GM12874 (cell line): ENCODE results near the gene ABCA10.

Source experiments
- CTCF ChIP-seq: IDR thresholded peaks from 2 replicates; pipeline ENCODE4 v1.5.1; 2011; ENCODE audit warnings: low read depth, mild to moderate bottlenecking, control low read depth, low read length, moderate library complexity; ENCODE audit not compliant: insufficient read depth

ABCA10 gene

GRCh38 chr17:69265873-69266272 lies 37.2 kb upstream of the ABCA10 start:
- no peak for TF ChIP-seq CTCF

DNA sequence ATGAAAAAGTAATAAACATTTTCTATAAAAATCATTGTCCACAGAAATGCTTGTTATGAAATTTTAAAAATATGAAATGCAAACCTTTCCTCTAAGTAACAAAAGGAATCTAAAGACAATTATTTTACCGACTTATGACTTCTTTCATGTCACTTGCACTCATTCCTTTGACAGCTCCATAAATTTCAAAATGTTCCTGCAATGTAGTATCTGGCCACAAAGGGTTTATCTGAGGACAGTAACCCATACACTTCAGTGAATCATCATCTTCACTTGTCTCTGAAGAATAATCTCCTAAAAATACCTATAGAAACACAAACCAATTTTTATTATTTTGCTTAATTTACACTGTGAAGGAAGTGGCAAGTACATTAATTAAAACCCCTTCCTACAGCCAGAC lies 25.6 kb upstream of the ABCA10 start:
- TF ChIP-seq CTCF: no peak

- no peak for TF ChIP-seq CTCF
These were observed 22.0 kb upstream of the ABCA10 start for GRCh38 chr17:69250641-69251040.

- TF ChIP-seq CTCF: 0 out of 2 replicates have a peak, but pooled peaks have one; percentile 13
These were observed 18.2 kb upstream of the ABCA10 start for GRCh38 chr17:69246726-69247375.

DNA sequence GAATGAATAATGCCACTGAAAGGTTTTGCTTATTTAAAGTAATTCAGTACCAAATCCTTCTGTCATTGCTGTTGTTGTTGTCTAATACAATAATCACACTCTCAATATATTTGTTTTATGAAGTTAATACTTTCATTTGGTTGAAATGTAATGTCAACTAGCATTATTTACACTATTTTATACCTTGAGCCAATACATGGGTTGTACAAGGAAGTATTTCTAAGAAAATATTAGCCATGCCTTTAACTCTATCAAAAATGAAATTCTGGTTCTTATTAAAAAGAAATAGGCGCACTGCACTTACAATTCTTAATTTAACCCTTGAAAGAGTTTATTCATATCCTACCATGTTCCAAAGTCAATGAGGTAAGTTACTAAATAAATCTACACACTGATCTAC lies 17.6 kb upstream of the ABCA10 start:
- no peak for TF ChIP-seq CTCF

- no peak for TF ChIP-seq CTCF
These were observed 17.0 kb upstream of the ABCA10 start for GRCh38 chr17:69245617-69246016.

GRCh38 chr17:69239611-69240600 lies 11.3 kb upstream of the ABCA10 start:
- TF ChIP-seq CTCF: no peak
